Stomach (tissue), 9 donors: Measurements from ENCODE around the gene ELANE. TPM values are rescaled to one million over a fixed set of nuclear protein-coding genes. Genes with fewer than 3 reads are reported as not detected.

Experiments used
- DNase-seq, 2 donors: peaks; one replicate each; pipeline versions ENCODE4 v3.0.0 to v3.0.0-alpha.2; 2013 to 2019
- H3K27ac ChIP-seq, 5 donors: fragments of 200-600 bp in 4 of 5; sonication (generic) in 4 of 5; one replicate each; pipeline ENCODE4 v1.5.1; 2013 to 2019; ENCODE audit warnings: mild to moderate bottlenecking in 1 of 5, moderate library complexity in 1 of 5
- H3K27me3 ChIP-seq, 3 donors: fragments of 200-600 bp; sonication (generic); one replicate each; pipeline ENCODE4 v1.5.1; 2017 to 2019; ENCODE audit warnings: mixed run types in 1 of 3
- H3K36me3 ChIP-seq, 4 donors: fragments of 200-600 bp; sonication (generic); 1 replicate in 3 of 4; 2 replicates in 1 of 4; pipeline ENCODE4 v1.5.1; 2016 to 2019
- H3K4me1 ChIP-seq, 4 donors: fragments of 200-600 bp; sonication (generic); one replicate each; pipeline ENCODE4 v1.5.1; 2016 to 2019
- H3K4me3 ChIP-seq, 4 donors: fragments of 200-600 bp; sonication (generic) in 3 of 4; one replicate each; pipeline ENCODE4 v1.5.1; 2016 to 2019; ENCODE audit warnings: mild to moderate bottlenecking in 1 of 4
- H3K9me3 ChIP-seq, 4 donors: fragments of 200-600 bp; sonication (generic); one replicate each; pipeline ENCODE4 v1.5.1; 2016 to 2019
- CTCF ChIP-seq, 7 experiments: fragments of 450-650 bp in 4 of 7; fragments of 200-600 bp in 3 of 7; sonication (generic) in 3 of 7; IDR thresholded peaks; one replicate each; pipeline ENCODE4 v1.5.1; 2016 to 2019; ENCODE audit warnings: antibody characterized with exemption in 7 of 7, control low read depth in 2 of 7, mild to moderate bottlenecking in 1 of 7
- EP300 ChIP-seq: sonication (generic); formaldehyde crosslinking; IDR thresholded peaks from one replicate; pipeline ENCODE4 v1.6.1; 2017; ENCODE audit warnings: antibody characterized with exemption
- POLR2A ChIP-seq, 4 donors: fragments of 450-650 bp; IDR thresholded peaks; one replicate each; pipeline ENCODE4 v1.6.1; 2016; ENCODE audit warnings: antibody characterized with exemption in 4 of 4, control low read depth in 2 of 4, mild to moderate bottlenecking in 1 of 4, moderate library complexity in 1 of 4
- POLR2AphosphoS5 ChIP-seq, 3 donors: sonication (generic); formaldehyde crosslinking; IDR thresholded peaks; one replicate each; pipeline ENCODE4 v1.6.1; 2016; ENCODE audit warnings: antibody characterized with exemption in 3 of 3
- WGBS, 5 donors: extraction: QIAGEN DNeasy Blood & Tissue Kit in 3 of 5; methylation state at CpG; one replicate each; pipeline versions ENCODE4 v1.1.5 to v1.1.7; 2013 to 2018; 5-methylcytosine and 5-hydroxymethylcytosine counted together
- intact Hi-C: fragments of 100-400 bp; cut with DNase I; formaldehyde crosslinking; loops from one replicate; pipeline ENCODE4 v1.15.1; 2023; ENCODE audit warnings: low total_unique reads
- polyA plus RNA-seq, 3 donors: library from polyadenylated mRNA; stranded (reverse); fragments of 200-250 nt; gene quantifications; one replicate each; pipeline ENCODE4 v1.2.3, GENCODE V29; 2013
- total RNA-seq, 5 donors: library from RNA; depleted of rRNA; stranded (reverse); fragments of >200 nt; gene quantifications; one replicate each; pipeline versions ENCODE4 v1.1.0 to v1.2.3, GENCODE V29; 2014 to 2016
- donor health status: healthy with polysubstance abuse.
- donor health status: Bipolar disorder and iron deficiency.
- donor health status: healthy.

The ELANE gene
- total and polyA plus RNA-seq, 8 donors = 1.1 to 10.5 (median 3.2) TPM; not detected in 4

DNA sequence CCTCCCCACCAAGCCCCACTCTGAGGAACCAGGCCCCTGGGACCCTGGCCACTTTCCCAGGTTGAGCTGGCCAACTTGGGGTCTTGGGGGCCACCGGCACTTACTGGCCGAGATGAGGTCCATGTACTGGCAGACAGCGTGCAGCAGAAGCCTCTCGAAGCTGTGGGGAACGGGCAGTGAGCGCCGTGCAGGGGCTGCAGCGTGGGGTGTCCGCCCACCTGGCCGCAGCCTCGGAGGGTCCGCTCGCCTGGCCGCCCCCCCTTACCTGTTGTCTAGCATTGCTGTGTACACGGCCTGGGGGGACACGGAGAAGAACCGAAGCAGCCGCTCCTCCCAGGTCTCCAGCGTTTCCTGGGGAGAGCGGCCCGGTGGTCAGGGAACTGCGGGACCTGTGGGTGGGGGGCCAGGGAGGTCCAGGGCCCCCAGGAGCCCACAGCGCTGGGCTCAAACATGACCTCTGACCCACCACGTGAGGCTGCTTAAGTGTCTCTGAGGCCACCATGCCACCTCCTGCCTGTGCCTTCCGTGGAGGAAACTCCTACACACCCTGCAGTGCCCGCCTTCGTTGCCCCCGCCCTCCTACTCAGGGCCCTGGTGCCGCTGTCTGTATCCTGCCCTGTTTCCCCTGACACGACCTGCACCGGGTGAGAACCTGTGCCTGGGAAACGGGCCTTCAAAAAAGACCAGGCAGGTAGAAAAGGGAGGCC is 47.4 kb downstream of the ELANE start:
- WGBS, 5 donors = 89 to 96% (median 91%) methylated on average over 10 to 32 of the region's 32 CpGs
- no peaks in the 10 kb centered on the region for H3K27me3 ChIP-seq
- no peak for TF ChIP-seq EP300
- no peak for TF ChIP-seq POLR2AphosphoS5 (IDR thresholded peaks at IDR 0.05)
- TF ChIP-seq CTCF (IDR thresholded peaks at IDR 0.05) = no peak
- no peak for TF ChIP-seq POLR2A (IDR thresholded peaks at IDR 0.05)
- H3K9me3 ChIP-seq = no peaks in the 10 kb centered on the region
- no peak for DNase-seq
- intact Hi-C loops = no loop called here
- H3K27ac ChIP-seq = no peak overlapping the region
- H3K36me3 ChIP-seq = peaks cover 15 to 57% (median 52%) of the 10 kb centered on the region in 4 donors
- H3K4me3 ChIP-seq = no peak overlapping the region
- peaks cover 0 to 32% (median 9%) of the 10 kb centered on the region in 4 donors for H3K4me1 ChIP-seq

GRCh38 chr19:900043-900301 is 47.9 kb downstream of the ELANE start:
- H3K9me3 ChIP-seq = no peaks in the 10 kb centered on the region
- no peak overlapping the region for H3K4me3 ChIP-seq
- no peak overlapping the region for H3K27ac ChIP-seq
- peaks cover 15 to 57% (median 52%) of the 10 kb centered on the region in 4 donors for H3K36me3 ChIP-seq
- H3K4me1 ChIP-seq = peaks cover 0 to 32% (median 9%) of the 10 kb centered on the region in 4 donors
- DNase-seq = no peak
- intact Hi-C loops = no loop called here
- H3K27me3 ChIP-seq = no peaks in the 10 kb centered on the region
- 86 to 94% (median 89%) methylated on average over 14 to 15 of the region's 15 CpGs for WGBS, 5 donors
- TF ChIP-seq EP300 (no peak), CTCF (IDR thresholded peaks at IDR 0.05) (no peak)

GRCh38 chr19:900302-901111 is 48.4 kb downstream of the ELANE start:
- 69 to 85% (median 75%) methylated on average over 28 to 30 of the region's 30 CpGs for WGBS, 5 donors
- Histone ChIP-seq H3K4me3 (no peak overlapping the region), H3K4me1 (peaks cover 0 to 32% (median 9%) of the 10 kb centered on the region in 4 donors), H3K27me3 (no peaks in the 10 kb centered on the region), H3K27ac (no peak overlapping the region), H3K36me3 (peaks cover 15 to 57% (median 52%) of the 10 kb centered on the region in 4 donors), H3K9me3 (no peaks in the 10 kb centered on the region)
- intact Hi-C loops = no loop called here
- peak in 1 of 2 donors; percentile 67 for DNase-seq
- TF ChIP-seq CTCF (IDR thresholded peaks at IDR 0.05) = no peak
- no peak for TF ChIP-seq POLR2AphosphoS5 (IDR thresholded peaks at IDR 0.05)
- TF ChIP-seq POLR2A (IDR thresholded peaks at IDR 0.05) = no peak
- no peak for TF ChIP-seq EP300

- Histone ChIP-seq H3K27me3 (no peaks in the 10 kb centered on the region), H3K27ac (no peak overlapping the region)
Measured at GRCh38 chr19:901216-902092, 49.4 kb downstream of the ELANE start.

More at GRCh38 chr19:901216-902092, 49.4 kb downstream of the ELANE start:
- peaks cover 15 to 55% (median 49%) of the 10 kb centered on the region in 4 donors for H3K36me3 ChIP-seq
- DNase-seq = no peak
- H3K4me1 ChIP-seq = peaks cover 0 to 32% (median 9%) of the 10 kb centered on the region in 4 donors
- no peak overlapping the region for H3K4me3 ChIP-seq
- intact Hi-C loops = no loop called here
- no peak for TF ChIP-seq POLR2AphosphoS5 (IDR thresholded peaks at IDR 0.05)
- no peak for TF ChIP-seq POLR2A (IDR thresholded peaks at IDR 0.05)
- no peak for TF ChIP-seq CTCF (IDR thresholded peaks at IDR 0.05)
- TF ChIP-seq EP300 = no peak
- no peaks in the 10 kb centered on the region for H3K9me3 ChIP-seq
- whole genome bisulfite sequencing, 5 donors = 90 to 98% (median 96%) methylated on average over 25 to 27 of the region's 27 CpGs
